ENCODE results near the gene PAF1. TPM values are rescaled to one million over a fixed set of nuclear protein-coding genes. Genes with fewer than 3 reads are reported as not detected.

The PAF1 gene
- polyA plus RNA-seq, 1 donor from 2014 or later: 37.3 TPM

DNA sequence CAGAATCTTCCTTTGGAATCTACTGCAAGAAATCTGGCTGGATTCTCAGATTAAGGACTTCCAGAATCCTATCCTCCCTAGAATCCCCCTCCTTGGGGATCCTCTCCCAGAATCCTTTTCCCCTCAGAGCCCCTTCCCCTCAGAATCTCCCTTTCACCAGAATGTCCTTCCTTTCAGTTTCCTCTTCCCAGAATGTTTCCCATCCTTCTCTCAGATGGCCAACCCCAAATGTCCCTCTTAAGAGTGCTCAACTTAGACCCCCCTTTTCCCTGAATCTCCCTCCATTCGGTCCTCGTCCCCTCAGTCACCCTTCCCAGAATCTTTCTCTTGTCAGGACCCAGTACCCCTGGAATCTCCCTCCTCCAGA, 45.4 kb upstream of the PAF1 start:
- H3K9ac ChIP-seq (ENCODE audit: low read length): peak overlapping the region; percentile 82
- H3K9me3 ChIP-seq (ENCODE audit: low read length): no peaks in the 10 kb centered on the region
- H3K4me3 ChIP-seq (ENCODE audit: low read length): peak overlapping the region; percentile 93
- H3F3A ChIP-seq (ENCODE audit: insufficient read depth, low read length, poor library complexity, severe bottlenecking): peaks cover 4% of the 10 kb centered on the region
- H3K4me2 ChIP-seq (ENCODE audit: low read length): peak overlapping the region; percentile 99
- peak overlapping the region; percentile 95 for H3K27ac ChIP-seq (ENCODE audit: low read length)
- H3K79me2 ChIP-seq (replicated peaks; ENCODE audit: insufficient read depth, low read length): peaks cover 16% of the 10 kb centered on the region
- no peaks in the 10 kb centered on the region for H3K9me2 ChIP-seq (ENCODE audit: insufficient read depth, low read length)
- H2AFZ ChIP-seq (ENCODE audit: low read depth, low read length): peak overlapping the region; percentile 93
- H3K36me3 ChIP-seq (ENCODE audit: insufficient read depth, low read length): no peaks in the 10 kb centered on the region
- H4K20me1 ChIP-seq (ENCODE audit: insufficient read depth): no peaks in the 10 kb centered on the region
- no peaks in the 10 kb centered on the region for H3K27me3 ChIP-seq (ENCODE audit: insufficient read depth, low read depth, low read length)
- TF ChIP-seq POLR2AphosphoS5 (IDR thresholded peaks at IDR 0.05) (no peak), MXI1 (conservative IDR thresholded peaks at IDR 0.05; ENCODE audit: poor library complexity, severe bottlenecking) (no peak), SMC3 (conservative IDR thresholded peaks at IDR 0.05; ENCODE audit: poor library complexity) (no peak), TAF1 (IDR thresholded peaks at IDR 0.05; ENCODE audit: low read depth) (no peak), RAD21 (conservative IDR thresholded peaks at IDR 0.05) (no peak), EP300 (conservative IDR thresholded peaks at IDR 0.05; ENCODE audit: poor library complexity, severe bottlenecking) (no peak), EZH2 (IDR thresholded peaks at IDR 0.05; ENCODE audit: borderline replicate concordance, insufficient read depth, low read length, poor library complexity, severe bottlenecking) (no peak)
- TF ChIP-seq, protein P1, sequence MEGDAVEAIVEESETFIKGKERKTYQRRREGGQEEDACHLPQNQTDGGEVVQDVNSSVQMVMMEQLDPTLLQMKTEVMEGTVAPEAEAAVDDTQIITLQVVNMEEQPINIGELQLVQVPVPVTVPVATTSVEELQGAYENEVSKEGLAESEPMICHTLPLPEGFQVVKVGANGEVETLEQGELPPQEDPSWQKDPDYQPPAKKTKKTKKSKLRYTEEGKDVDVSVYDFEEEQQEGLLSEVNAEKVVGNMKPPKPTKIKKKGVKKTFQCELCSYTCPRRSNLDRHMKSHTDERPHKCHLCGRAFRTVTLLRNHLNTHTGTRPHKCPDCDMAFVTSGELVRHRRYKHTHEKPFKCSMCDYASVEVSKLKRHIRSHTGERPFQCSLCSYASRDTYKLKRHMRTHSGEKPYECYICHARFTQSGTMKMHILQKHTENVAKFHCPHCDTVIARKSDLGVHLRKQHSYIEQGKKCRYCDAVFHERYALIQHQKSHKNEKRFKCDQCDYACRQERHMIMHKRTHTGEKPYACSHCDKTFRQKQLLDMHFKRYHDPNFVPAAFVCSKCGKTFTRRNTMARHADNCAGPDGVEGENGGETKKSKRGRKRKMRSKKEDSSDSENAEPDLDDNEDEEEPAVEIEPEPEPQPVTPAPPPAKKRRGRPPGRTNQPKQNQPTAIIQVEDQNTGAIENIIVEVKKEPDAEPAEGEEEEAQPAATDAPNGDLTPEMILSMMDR (IDR thresholded peaks at IDR 0.05; ENCODE audit: poor library complexity, severe bottlenecking): no peak
- TF ChIP-seq, protein P2, sequence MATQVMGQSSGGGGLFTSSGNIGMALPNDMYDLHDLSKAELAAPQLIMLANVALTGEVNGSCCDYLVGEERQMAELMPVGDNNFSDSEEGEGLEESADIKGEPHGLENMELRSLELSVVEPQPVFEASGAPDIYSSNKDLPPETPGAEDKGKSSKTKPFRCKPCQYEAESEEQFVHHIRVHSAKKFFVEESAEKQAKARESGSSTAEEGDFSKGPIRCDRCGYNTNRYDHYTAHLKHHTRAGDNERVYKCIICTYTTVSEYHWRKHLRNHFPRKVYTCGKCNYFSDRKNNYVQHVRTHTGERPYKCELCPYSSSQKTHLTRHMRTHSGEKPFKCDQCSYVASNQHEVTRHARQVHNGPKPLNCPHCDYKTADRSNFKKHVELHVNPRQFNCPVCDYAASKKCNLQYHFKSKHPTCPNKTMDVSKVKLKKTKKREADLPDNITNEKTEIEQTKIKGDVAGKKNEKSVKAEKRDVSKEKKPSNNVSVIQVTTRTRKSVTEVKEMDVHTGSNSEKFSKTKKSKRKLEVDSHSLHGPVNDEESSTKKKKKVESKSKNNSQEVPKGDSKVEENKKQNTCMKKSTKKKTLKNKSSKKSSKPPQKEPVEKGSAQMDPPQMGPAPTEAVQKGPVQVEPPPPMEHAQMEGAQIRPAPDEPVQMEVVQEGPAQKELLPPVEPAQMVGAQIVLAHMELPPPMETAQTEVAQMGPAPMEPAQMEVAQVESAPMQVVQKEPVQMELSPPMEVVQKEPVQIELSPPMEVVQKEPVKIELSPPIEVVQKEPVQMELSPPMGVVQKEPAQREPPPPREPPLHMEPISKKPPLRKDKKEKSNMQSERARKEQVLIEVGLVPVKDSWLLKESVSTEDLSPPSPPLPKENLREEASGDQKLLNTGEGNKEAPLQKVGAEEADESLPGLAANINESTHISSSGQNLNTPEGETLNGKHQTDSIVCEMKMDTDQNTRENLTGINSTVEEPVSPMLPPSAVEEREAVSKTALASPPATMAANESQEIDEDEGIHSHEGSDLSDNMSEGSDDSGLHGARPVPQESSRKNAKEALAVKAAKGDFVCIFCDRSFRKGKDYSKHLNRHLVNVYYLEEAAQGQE (IDR thresholded peaks at IDR 0.05; ENCODE audit: borderline replicate concordance): no peak

DNA sequence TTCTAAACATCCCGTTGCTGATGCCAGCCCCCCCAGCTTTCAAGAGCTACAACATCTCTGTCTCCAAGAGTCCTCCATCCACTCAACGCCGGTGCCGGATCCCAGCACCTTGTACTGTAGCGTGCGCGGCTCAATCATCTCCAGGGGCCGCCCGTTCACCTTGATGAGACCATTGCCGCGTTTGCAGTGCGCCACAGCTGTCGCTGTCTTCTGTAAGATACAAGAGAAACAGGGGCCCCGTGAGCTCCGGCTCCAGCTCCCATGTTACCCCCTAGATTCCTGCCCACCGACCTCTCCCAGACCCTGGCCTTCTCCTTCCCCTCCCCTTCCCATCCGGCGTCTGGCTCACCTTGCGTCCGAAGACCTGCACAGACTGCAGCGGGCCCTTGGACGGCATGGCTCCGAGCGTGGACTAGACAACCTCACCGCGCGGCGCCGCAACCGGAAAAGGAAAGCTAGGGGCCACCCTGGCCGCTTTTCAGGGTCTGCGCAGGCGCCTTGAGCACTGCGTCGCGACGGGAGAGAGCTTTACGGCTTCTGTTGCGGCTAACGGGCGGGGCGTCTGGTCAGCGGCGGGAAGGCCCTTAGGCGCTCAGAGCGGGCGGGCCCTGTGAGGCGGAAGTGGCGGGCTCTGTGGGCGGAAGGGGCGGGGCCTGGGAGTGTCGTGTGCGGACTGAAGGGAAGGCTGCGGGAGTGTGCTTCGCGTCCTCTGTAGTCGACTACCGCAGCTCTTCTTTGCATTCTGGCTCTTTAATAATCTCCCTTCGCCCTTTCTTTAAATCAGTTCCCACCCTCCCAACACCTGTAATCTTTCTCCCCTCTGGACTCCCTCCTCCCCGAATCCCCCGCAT, 44.8 kb upstream of the PAF1 start, which contains the start of gene RPS16:
TSS of gene RPS16 (minus strand) at position 451 of the 851 bp plus-strand sequence. CDS start at position 397, 54 bp downstream.
- H3K9me3 ChIP-seq (ENCODE audit: low read length): no peaks in the 10 kb centered on the region
- H3K9ac ChIP-seq (ENCODE audit: low read length): peak within 1 kb of the TSS; percentile 82
- no peaks in the 10 kb centered on the region for H4K20me1 ChIP-seq (ENCODE audit: insufficient read depth)
- H3K36me3 ChIP-seq (ENCODE audit: insufficient read depth, low read length): no peaks in the 10 kb centered on the region
- H3K79me2 ChIP-seq (replicated peaks; ENCODE audit: insufficient read depth, low read length): peaks cover 16% of the 10 kb centered on the region
- peak within 1 kb of the TSS; percentile 93 for H2AFZ ChIP-seq (ENCODE audit: low read depth, low read length)
- H3K4me3 ChIP-seq (ENCODE audit: low read length): peak within 1 kb of the TSS; percentile 93
- TF ChIP-seq EP300 (conservative IDR thresholded peaks at IDR 0.05; ENCODE audit: poor library complexity, severe bottlenecking) (peak; percentile 34), MXI1 (conservative IDR thresholded peaks at IDR 0.05; ENCODE audit: poor library complexity, severe bottlenecking) (peak; percentile 98), EZH2 (IDR thresholded peaks at IDR 0.05; ENCODE audit: borderline replicate concordance, insufficient read depth, low read length, poor library complexity, severe bottlenecking) (no peak), TAF1 (IDR thresholded peaks at IDR 0.05; ENCODE audit: low read depth) (peak; percentile 98), POLR2AphosphoS5 (IDR thresholded peaks at IDR 0.05) (peak; percentile 98), RAD21 (conservative IDR thresholded peaks at IDR 0.05) (no peak), SMC3 (conservative IDR thresholded peaks at IDR 0.05; ENCODE audit: poor library complexity) (peak; percentile 39)
- TF ChIP-seq, protein P1 (IDR thresholded peaks at IDR 0.05; ENCODE audit: poor library complexity, severe bottlenecking): no peak
- TF ChIP-seq, protein P2 (IDR thresholded peaks at IDR 0.05; ENCODE audit: borderline replicate concordance): peak; percentile 93
- H3K9me2 ChIP-seq (ENCODE audit: insufficient read depth, low read length): no peaks in the 10 kb centered on the region
- H3K27ac ChIP-seq (ENCODE audit: low read length): peak within 1 kb of the TSS; percentile 95
- peak within 1 kb of the TSS; percentile 99 for H3K4me2 ChIP-seq (ENCODE audit: low read length)
- peaks cover 4% of the 10 kb centered on the region for H3F3A ChIP-seq (ENCODE audit: insufficient read depth, low read length, poor library complexity, severe bottlenecking)
- no peaks in the 10 kb centered on the region for H3K27me3 ChIP-seq (ENCODE audit: insufficient read depth, low read depth, low read length)

Measured in neural cell (in vitro differentiated cells).